OCI-LY3 (cell line): ENCODE data around the gene SERPINB1.
"Not testable (repeated sequence)": the region's sequence is repeated elsewhere in the genome, so short reads cannot be mapped to it uniquely, and the experiment has no call there.

Experiments
- H2AFZ ChIP-seq: fragments of 200-600, 300-600 bp; shearing (Covaris generic); 2 replicates; pipeline ENCODE4 v1.6.0; 2014; ENCODE audit warnings: antibody characterized with exemption, low read depth, low read length
- H3K27ac ChIP-seq: fragments of 200-600, 300-600 bp; sonication (generic); 2 replicates; pipeline ENCODE4 v1.5.1; 2014; ENCODE audit warnings: mild to moderate bottlenecking, low read length, moderate library complexity, mixed read lengths
- H3K27me3 ChIP-seq: fragments of 200-600, 300-600 bp; sonication (generic); 2 replicates; pipeline ENCODE4 v1.6.1; 2014; ENCODE audit warnings: low read depth, low read length, mixed read lengths
- H3K36me3 ChIP-seq: fragments of 200-600, 300-600 bp; sonication (generic); replicated peaks from 2 replicates; pipeline ENCODE3; 2014; ENCODE audit warnings: low read depth, low read length, mixed read lengths
- H3K4me1 ChIP-seq: fragments of 300-600, 200-600 bp; sonication (generic); 2 replicates; pipeline ENCODE4 v1.6.1; 2014; ENCODE audit warnings: low read length, mixed read lengths
- H3K4me2 ChIP-seq: fragments of 200-600, 300-600 bp; sonication (generic); 2 replicates; pipeline ENCODE4 v1.6.1; 2014; ENCODE audit warnings: low read length, mixed read lengths
- H3K4me3 ChIP-seq: fragments of 300-600, 200-600 bp; sonication (generic); 2 replicates; pipeline ENCODE4 v1.5.1; 2014; ENCODE audit warnings: antibody characterized with exemption, mild to moderate bottlenecking, low read length, moderate library complexity
- H3K79me2 ChIP-seq: fragments of 300-600, 200-600 bp; shearing (Covaris generic); 2 replicates; pipeline ENCODE4 v1.6.1; 2014; ENCODE audit warnings: mild to moderate bottlenecking, low read length, mixed read lengths
- H3K9ac ChIP-seq: fragments of 300-600, 200-600 bp; shearing (Covaris generic); 2 replicates; pipeline ENCODE4 v1.6.0; 2014; ENCODE audit warnings: mild to moderate bottlenecking, low read length, moderate library complexity
- H3K9me3 ChIP-seq: fragments of 200-600, 300-600 bp; shearing (Covaris generic); 2 replicates; pipeline ENCODE4 v1.6.1; 2014; ENCODE audit warnings: low read length, mixed read lengths; ENCODE audit not compliant: insufficient read depth
- H4K20me1 ChIP-seq: fragments of 200-600, 300-600 bp; sonication (generic); 2 replicates; pipeline ENCODE4 v1.6.1; 2016; ENCODE audit warnings: low read length, mixed read lengths; ENCODE audit not compliant: insufficient read depth
- CTCF ChIP-seq: fragments of 200-600, 300-600 bp; sonication (generic); IDR thresholded peaks from 2 replicates; pipeline ENCODE4 v1.5.1; 2014; ENCODE audit warnings: antibody characterized with exemption, low read length, low read depth
- EZH2phosphoT487 ChIP-seq: fragments of 200-600 bp; shearing (Covaris generic); IDR thresholded peaks from 2 replicates; pipeline ENCODE4 v1.6.1; 2018; ENCODE audit warnings: antibody characterized with exemption, mixed run types, low read depth

Gene SERPINB1

GRCh38 chr6:2853769-2854395, 12.2 kb upstream of the SERPINB1 start:
- Histone ChIP-seq H3K79me2 (no peaks in the 10 kb centered on the region), H3K9ac (peak overlapping the region; percentile 73), H3K27me3 (no peaks in the 10 kb centered on the region), H4K20me1 (no peaks in the 10 kb centered on the region), H3K36me3 (no peaks in the 10 kb centered on the region), H2AFZ (no peak overlapping the region), H3K27ac (peak overlapping the region; percentile 84), H3K4me2 (peak overlapping the region; percentile 86), H3K4me1 (peaks cover 65% of the 10 kb centered on the region), H3K9me3 (no peaks in the 10 kb centered on the region), H3K4me3 (peak overlapping the region; percentile 67)
- TF ChIP-seq CTCF (peak; percentile 24), EZH2phosphoT487 (no peak)

GRCh38 chr6:2853378-2853768, 11.7 kb upstream of the SERPINB1 start:
- Histone ChIP-seq H3K4me1 (peaks cover 65% of the 10 kb centered on the region), H3K4me2 (peak overlapping the region; percentile 86), H3K4me3 (peak overlapping the region; percentile 67), H3K9ac (peak overlapping the region; percentile 73; the same call in 1 of the 2 replicates), H3K27ac (peak overlapping the region; percentile 84)
- H4K20me1 ChIP-seq, H3K9me3 ChIP-seq, H2AFZ ChIP-seq, H3K36me3 ChIP-seq, H3K79me2 ChIP-seq, H3K27me3 ChIP-seq: not testable (repeated sequence)

- Histone ChIP-seq H3K79me2 (no peaks in the 10 kb centered on the region), H3K27ac (no peak overlapping the region), H4K20me1 (no peaks in the 10 kb centered on the region), H2AFZ (no peak overlapping the region), H3K9ac (no peak overlapping the region), H3K36me3 (no peaks in the 10 kb centered on the region), H3K27me3 (no peaks in the 10 kb centered on the region), H3K4me1 (peaks cover 63% of the 10 kb centered on the region), H3K4me3 (no peak overlapping the region), H3K9me3 (no peaks in the 10 kb centered on the region), H3K4me2 (no peak overlapping the region)
- TF ChIP-seq CTCF (no peak), EZH2phosphoT487 (no peak)
Measured at GRCh38 chr6:2852921-2853322, 11.3 kb upstream of the SERPINB1 start.

- no peak for TF ChIP-seq CTCF
- TF ChIP-seq EZH2phosphoT487 = no peak
- Histone ChIP-seq H3K36me3 (no peaks in the 10 kb centered on the region), H3K9ac (no peak overlapping the region), H3K27me3 (no peaks in the 10 kb centered on the region), H3K4me1 (peaks cover 59% of the 10 kb centered on the region), H3K27ac (no peak overlapping the region), H3K4me3 (no peak overlapping the region), H2AFZ (no peak overlapping the region), H3K4me2 (no peak overlapping the region), H3K9me3 (no peaks in the 10 kb centered on the region), H4K20me1 (no peaks in the 10 kb centered on the region), H3K79me2 (no peaks in the 10 kb centered on the region)
Measured at GRCh38 chr6:2852514-2852855, 10.8 kb upstream of the SERPINB1 start.
